Right forelimb (tissue), 1 donor: ENCODE measurements around the gene CFAP68.
"Not testable (repeated sequence)": the region's sequence is repeated elsewhere in the genome, so short reads cannot be mapped to it uniquely, and the experiment has no call there.

Experiments used
- DNase-seq: peaks from one replicate; pipeline ENCODE4 v3.0.0-alpha.2; 2018

CFAP68 gene

GRCh38 chr11:111918390-111919256 lies 39.3 kb downstream of the CFAP68 start, which contains the start of gene C11orf52:
TSS of gene C11orf52 (plus strand) at chr11:111918913. CDS start at chr11:111918973, 60 bp downstream.
- DNase-seq, result no peak

- no peak for DNase-seq
Measured at GRCh38 chr11:111920908-111921307, 41.6 kb downstream of the CFAP68 start.

- DNase-seq, result no peak
Measured at GRCh38 chr11:111921541-111922230, 42.3 kb downstream of the CFAP68 start.

GRCh38 chr11:111922803-111923202 lies 43.5 kb downstream of the CFAP68 start:
- no peak for DNase-seq

- no peak for DNase-seq
Measured at GRCh38 chr11:111923351-111923788, 44.0 kb downstream of the CFAP68 start.

- DNase-seq, result no peak
Measured at GRCh38 chr11:111923951-111924350, 44.6 kb downstream of the CFAP68 start.

GRCh38 chr11:111925953-111926352 lies 46.6 kb downstream of the CFAP68 start:
- no peak for DNase-seq

- peak; percentile 98 for DNase-seq
Measured at GRCh38 chr11:111926505-111927391, 47.4 kb downstream of the CFAP68 start.

GRCh38 chr11:111930472-111930871 lies 51.1 kb downstream of the CFAP68 start:
- DNase-seq, result no peak

GRCh38 chr11:111932611-111932950 lies 53.2 kb downstream of the CFAP68 start:
- no peak for DNase-seq

- DNase-seq, result not testable (repeated sequence)
Measured at GRCh38 chr11:111933176-111933575, 53.8 kb downstream of the CFAP68 start.

- no peak for DNase-seq
Measured at GRCh38 chr11:111933872-111934271, 54.5 kb downstream of the CFAP68 start.

GRCh38 chr11:111934306-111934705 lies 55.0 kb downstream of the CFAP68 start:
- DNase-seq, result no peak
